Skeletal muscle satellite cell (primary cell): Measurements from ENCODE around the gene SLC5A6.

Source experiments
- H3K27me3 ChIP-seq: 2 replicates; pipeline ENCODE4 v1.7.0; 2013; ENCODE audit warnings: low read length; ENCODE audit not compliant: control insufficient read depth, insufficient read depth
- H3K36me3 ChIP-seq: 2 replicates; pipeline ENCODE4 v1.7.0; 2013; ENCODE audit warnings: mild to moderate bottlenecking, control low read depth, low read length; ENCODE audit not compliant: insufficient read depth
- H3K4me1 ChIP-seq: 2 replicates; pipeline ENCODE4 v1.7.0; 2013; ENCODE audit warnings: low read length; ENCODE audit not compliant: control insufficient read depth, insufficient read depth
- H3K4me2 ChIP-seq: 2 replicates; pipeline ENCODE4 v1.7.0; 2013; ENCODE audit warnings: mild to moderate bottlenecking, low read length
- H3K4me3 ChIP-seq: 2 replicates; pipeline ENCODE4 v1.7.0; 2013; ENCODE audit warnings: low read length
- H3K9ac ChIP-seq: 2 replicates; pipeline ENCODE4 v1.7.0; 2013; ENCODE audit warnings: mild to moderate bottlenecking, low read depth, low read length, moderate library complexity
- H3K9me3 ChIP-seq: replicated peaks from 2 replicates; pipeline ENCODE4 v1.7.0; 2013; ENCODE audit warnings: mild to moderate bottlenecking, control low read depth, low read length

SLC5A6 gene

GRCh38 chr2:27164960-27165763, 46.9 kb downstream of the SLC5A6 start:
- H3K4me2 ChIP-seq = no peak overlapping the region
- H3K27me3 ChIP-seq = peaks cover 34% of the 10 kb centered on the region
- no peak overlapping the region for H3K4me3 ChIP-seq
- no peaks in the 10 kb centered on the region for H3K4me1 ChIP-seq
- H3K9ac ChIP-seq = no peak overlapping the region
- H3K36me3 ChIP-seq = no peaks in the 10 kb centered on the region
- no peaks in the 10 kb centered on the region for H3K9me3 ChIP-seq

- Histone ChIP-seq H3K4me3 (no peak overlapping the region), H3K9me3 (no peaks in the 10 kb centered on the region)
Measured at GRCh38 chr2:27162151-27163121, 49.6 kb downstream of the SLC5A6 start.

GRCh38 chr2:27160191-27160590, 51.9 kb downstream of the SLC5A6 start:
- no peak overlapping the region for H3K4me2 ChIP-seq
- H3K27me3 ChIP-seq = peaks cover 35% of the 10 kb centered on the region
- H3K9ac ChIP-seq = no peak overlapping the region
- no peaks in the 10 kb centered on the region for H3K36me3 ChIP-seq
- no peaks in the 10 kb centered on the region for H3K4me1 ChIP-seq
- H3K9me3 ChIP-seq = no peaks in the 10 kb centered on the region
- H3K4me3 ChIP-seq = no peak overlapping the region

More at GRCh38 chr2:27162151-27163121, 49.6 kb downstream of the SLC5A6 start:
- Histone ChIP-seq H3K9ac (no peak overlapping the region), H3K36me3 (no peaks in the 10 kb centered on the region), H3K27me3 (peaks cover 43% of the 10 kb centered on the region), H3K4me1 (no peaks in the 10 kb centered on the region), H3K4me2 (no peak overlapping the region)

GRCh38 chr2:27159271-27159670, 52.8 kb downstream of the SLC5A6 start:
- no peak overlapping the region for H3K4me3 ChIP-seq
- H3K9ac ChIP-seq = no peak overlapping the region
- H3K4me1 ChIP-seq = no peaks in the 10 kb centered on the region
- no peaks in the 10 kb centered on the region for H3K36me3 ChIP-seq
- H3K4me2 ChIP-seq = no peak overlapping the region
- peaks cover 33% of the 10 kb centered on the region for H3K27me3 ChIP-seq
- H3K9me3 ChIP-seq = no peaks in the 10 kb centered on the region

GRCh38 chr2:27158468-27158867, 53.6 kb downstream of the SLC5A6 start:
- no peaks in the 10 kb centered on the region for H3K4me1 ChIP-seq
- H3K4me2 ChIP-seq = no peak overlapping the region
- H3K27me3 ChIP-seq = peaks cover 32% of the 10 kb centered on the region
- H3K9ac ChIP-seq = no peak overlapping the region
- H3K9me3 ChIP-seq = no peaks in the 10 kb centered on the region
- H3K4me3 ChIP-seq = no peak overlapping the region
- no peaks in the 10 kb centered on the region for H3K36me3 ChIP-seq

GRCh38 chr2:27155069-27155520, 57.0 kb downstream of the SLC5A6 start:
- Histone ChIP-seq H3K9me3 (no peaks in the 10 kb centered on the region), H3K4me2 (no peak overlapping the region), H3K36me3 (no peaks in the 10 kb centered on the region), H3K4me1 (no peaks in the 10 kb centered on the region), H3K27me3 (peaks cover 45% of the 10 kb centered on the region), H3K4me3 (no peak overlapping the region), H3K9ac (no peak overlapping the region)

- H3K36me3 ChIP-seq = no peaks in the 10 kb centered on the region
Measured at GRCh38 chr2:27154488-27154887, 57.6 kb downstream of the SLC5A6 start.

GRCh38 chr2:27152796-27153464, 59.1 kb downstream of the SLC5A6 start:
- H3K9ac ChIP-seq = no peak overlapping the region
- H3K4me2 ChIP-seq = no peak overlapping the region
- peaks cover 51% of the 10 kb centered on the region for H3K27me3 ChIP-seq
- H3K4me1 ChIP-seq = no peaks in the 10 kb centered on the region
- no peak overlapping the region for H3K4me3 ChIP-seq
- no peaks in the 10 kb centered on the region for H3K9me3 ChIP-seq
- no peaks in the 10 kb centered on the region for H3K36me3 ChIP-seq

More at GRCh38 chr2:27154488-27154887, 57.6 kb downstream of the SLC5A6 start:
- no peaks in the 10 kb centered on the region for H3K9me3 ChIP-seq
- H3K4me1 ChIP-seq = no peaks in the 10 kb centered on the region
- no peak overlapping the region for H3K4me3 ChIP-seq
- no peak overlapping the region for H3K9ac ChIP-seq
- H3K27me3 ChIP-seq = peaks cover 49% of the 10 kb centered on the region
- no peak overlapping the region for H3K4me2 ChIP-seq

GRCh38 chr2:27152102-27152795, 59.8 kb downstream of the SLC5A6 start:
- H3K4me3 ChIP-seq = no peak overlapping the region
- no peak overlapping the region for H3K9ac ChIP-seq
- no peaks in the 10 kb centered on the region for H3K36me3 ChIP-seq
- no peaks in the 10 kb centered on the region for H3K9me3 ChIP-seq
- peaks cover 46% of the 10 kb centered on the region for H3K27me3 ChIP-seq
- no peaks in the 10 kb centered on the region for H3K4me1 ChIP-seq
- no peak overlapping the region for H3K4me2 ChIP-seq

GRCh38 chr2:27150639-27151230, 61.3 kb downstream of the SLC5A6 start:
- no peaks in the 10 kb centered on the region for H3K4me1 ChIP-seq
- H3K9ac ChIP-seq = no peak overlapping the region
- H3K27me3 ChIP-seq = peaks cover 50% of the 10 kb centered on the region
- no peaks in the 10 kb centered on the region for H3K36me3 ChIP-seq
- H3K9me3 ChIP-seq = no peaks in the 10 kb centered on the region
- H3K4me2 ChIP-seq = no peak overlapping the region
- no peak overlapping the region for H3K4me3 ChIP-seq
